HG02759 (cell line): ENCODE measurements around the gene RGS6.

Source experiments
- ATAC-seq: cut with Tn5 transposase; IDR thresholded peaks from one replicate; pipeline ENCODE4 v1.9.1; 2021; ENCODE audit warnings: mild to moderate bottlenecking, moderate library complexity; ENCODE audit not compliant: unreplicated experiment

The RGS6 gene

DNA sequence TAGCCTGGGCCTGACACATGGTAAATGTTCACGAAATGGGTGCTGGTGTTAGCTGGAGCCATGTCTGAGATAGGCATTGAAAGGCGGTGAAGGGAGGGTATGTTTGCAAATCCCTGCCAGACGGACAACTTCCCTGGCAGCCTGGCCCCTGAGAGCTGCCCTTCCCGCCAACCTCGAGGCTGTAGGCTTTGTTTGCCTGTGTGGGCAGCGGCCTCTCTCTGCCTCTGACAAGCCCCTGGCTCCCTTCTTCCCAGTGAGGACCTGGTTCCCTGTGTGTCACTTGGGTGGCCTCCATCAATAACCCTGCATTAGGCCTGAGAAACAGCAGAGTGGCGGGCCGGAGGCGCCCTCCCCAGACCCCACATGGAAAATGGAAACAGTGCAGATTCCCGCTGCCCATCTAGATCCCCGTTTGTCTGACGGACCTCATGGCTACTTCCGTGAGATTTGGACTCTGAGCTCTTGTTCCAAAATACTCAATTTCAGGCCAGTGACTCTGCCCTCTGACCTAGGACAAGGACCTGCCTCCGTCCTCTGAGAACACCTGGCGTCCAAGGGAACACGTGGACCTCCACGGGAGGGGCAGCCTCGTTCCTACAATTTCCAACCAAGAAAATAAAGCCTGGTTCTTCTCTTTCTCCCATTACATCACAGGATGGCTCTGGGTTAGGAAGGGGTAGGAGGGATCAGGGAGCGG is 636.2 kb downstream of the RGS6 start:
- no peak for ATAC-seq

DNA sequence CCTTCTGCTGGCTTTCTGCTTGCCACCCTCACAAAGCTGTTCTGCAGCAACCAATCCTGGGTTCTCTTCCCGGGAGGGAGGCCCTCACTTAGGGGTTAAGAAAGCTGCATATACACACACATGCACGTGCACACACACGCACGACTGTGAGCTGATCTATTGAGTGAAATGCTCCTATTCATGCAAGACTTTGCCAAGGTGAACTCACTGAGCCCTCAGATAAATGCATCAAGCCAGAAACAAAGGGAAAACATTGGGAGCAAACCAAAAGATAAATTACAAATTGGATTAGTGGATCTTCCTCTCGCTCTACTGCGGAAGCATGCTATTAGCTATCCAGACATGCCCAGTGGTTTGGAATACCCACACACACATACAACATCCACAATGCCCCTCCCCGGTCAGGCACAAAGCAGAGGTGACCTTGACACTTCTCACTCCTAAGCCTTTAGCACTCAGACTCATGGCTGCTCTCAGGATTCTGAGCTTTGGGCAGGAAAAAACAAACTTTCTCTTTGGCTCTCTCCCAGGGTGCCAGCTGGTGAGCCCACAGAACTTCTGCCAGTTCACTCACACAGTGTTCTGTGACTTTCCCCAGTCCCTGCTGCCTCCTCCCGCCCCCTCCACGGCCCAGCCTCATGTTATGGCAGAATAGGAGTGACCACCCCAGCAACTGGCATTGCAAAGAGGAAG is 641.6 kb downstream of the RGS6 start:
- no peak for ATAC-seq

DNA sequence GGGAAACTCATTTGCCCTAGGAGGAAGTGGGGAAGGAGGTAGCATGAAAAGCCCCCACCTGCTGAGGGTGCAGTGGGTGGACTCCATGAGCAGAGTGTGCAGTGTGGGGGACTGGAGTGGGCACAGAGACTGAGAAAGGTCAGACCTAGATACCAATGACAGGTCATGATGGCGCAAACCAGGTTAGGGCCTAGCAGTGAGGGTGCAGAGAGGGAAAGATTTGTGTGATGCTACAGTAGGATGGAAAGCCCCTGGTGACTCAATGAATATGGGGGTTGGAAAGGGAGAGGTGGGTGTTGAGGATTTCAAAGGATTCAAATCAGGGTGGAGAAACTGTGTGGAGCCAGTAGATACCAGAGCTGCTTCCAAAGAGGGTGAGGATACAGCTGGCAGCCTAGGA is 642.5 kb downstream of the RGS6 start:
- ATAC-seq, result no peak

DNA sequence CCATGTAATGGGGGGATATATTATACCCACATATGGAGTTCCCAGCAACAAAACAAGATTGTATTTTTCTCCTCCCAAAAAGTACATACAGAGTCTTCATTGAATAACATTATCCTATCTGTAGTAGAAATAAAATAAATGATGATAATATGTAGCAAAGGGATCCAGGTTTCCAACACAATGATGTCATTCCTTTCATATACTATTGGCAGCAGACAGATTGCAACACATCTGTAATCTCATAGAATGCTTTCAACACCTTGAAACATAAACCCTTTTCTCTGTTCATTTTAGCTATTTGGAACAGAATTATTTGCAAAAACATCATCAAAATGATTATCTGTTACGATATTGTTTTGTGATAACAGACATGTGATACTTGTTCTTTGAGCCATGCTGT is 644.0 kb downstream of the RGS6 start:
- no peak for ATAC-seq

DNA sequence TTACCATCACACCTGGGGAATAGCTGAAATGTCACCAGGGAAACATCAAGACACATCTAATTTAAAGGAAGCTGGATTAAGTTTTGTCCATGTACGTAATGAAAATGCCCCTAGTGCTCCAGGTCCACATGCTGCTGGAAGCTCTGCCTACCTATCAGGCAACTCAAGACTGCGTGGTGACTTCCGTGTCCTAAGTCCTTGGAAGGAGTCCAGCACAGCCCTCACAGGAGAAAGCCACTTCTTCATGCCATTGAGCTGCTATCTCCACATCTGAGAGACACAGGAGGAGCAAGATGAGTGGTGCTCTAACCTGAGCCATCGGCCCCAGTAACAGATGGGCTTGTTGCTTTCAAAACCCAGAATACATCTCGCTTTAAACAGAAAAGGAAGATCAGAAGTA is 645.3 kb downstream of the RGS6 start:
- ATAC-seq, result no peak

DNA sequence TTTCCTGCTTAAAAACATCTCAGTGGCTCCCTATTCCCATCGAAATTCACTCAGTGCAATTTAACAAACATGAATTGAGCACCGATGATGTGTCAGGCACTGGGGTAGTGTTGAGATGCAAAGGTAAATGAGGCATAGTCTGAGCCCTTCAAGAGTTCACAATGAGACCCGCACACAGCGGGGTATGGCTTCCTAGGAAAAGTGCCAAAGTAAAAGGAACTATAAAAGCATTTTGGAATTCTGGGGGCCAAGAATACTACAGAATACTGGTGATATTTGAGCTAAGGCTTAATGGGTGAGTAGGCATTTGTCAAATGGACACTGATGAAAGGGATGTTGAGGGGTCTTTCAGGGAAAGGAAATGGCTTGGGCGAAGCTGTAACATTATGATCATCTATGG is 646.3 kb downstream of the RGS6 start:
- ATAC-seq, result no peak

DNA sequence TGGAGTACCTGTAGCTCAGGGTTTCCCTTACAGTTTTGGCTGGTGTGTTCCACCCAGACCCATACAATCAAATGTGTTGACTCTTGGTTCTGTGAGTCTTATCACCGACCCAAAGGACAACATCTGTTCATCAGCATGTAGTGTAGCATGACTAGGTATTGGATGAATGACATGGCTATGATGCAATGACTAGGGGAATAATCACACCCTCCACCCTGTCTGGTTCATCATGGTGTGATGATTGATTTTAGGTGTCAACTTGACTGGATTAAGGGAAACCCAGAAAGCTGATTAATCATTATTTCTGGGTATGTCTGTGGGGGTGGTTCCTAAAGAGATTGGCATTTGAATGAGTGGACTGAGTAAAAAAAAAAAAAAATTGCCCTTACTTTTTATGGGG is 650.4 kb downstream of the RGS6 start:
- no peak for ATAC-seq

DNA sequence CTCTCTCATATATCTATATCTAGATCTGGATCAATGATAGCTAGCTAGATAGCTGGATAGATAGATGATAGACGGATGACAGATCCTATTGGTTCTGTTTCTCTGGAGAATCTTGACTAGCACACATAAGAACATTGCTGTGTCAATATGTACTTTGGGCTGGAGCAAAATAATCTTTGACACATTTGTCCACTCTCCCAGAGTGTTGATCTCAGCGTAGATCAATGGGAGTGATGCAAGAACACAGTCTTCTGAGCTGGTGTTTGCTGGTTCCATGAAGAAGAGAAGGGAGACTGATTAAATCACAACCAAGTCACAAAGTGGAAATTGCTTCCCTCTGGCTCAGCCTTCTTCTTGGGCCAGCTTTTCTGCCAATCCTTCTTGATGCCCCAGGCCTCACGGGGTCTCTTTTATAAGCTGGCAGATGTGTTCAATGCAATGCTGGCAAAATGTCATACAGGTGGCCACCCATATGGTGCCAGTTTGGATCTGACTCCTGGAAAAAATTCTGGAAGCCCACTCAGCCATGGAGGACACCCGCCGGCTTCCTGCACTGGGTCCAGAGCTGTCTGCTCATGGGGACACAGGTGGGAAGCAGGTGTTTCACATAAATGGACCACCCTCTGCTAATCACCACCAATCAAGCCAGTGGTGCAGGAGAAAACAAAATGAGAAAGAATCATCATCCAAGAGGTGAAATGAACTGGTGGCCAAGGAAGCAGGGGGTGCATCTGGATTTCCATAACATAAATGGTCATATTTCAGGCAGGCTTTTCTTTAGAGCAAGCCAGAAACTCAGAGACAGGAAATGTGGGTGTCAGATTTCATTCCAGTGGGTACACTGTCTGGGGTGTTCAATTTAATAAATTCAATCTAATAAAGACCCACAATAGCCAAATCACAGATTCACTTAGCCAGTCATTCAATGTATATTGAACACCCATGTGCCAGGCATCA is 651.4 kb downstream of the RGS6 start:
- no peak for ATAC-seq

DNA sequence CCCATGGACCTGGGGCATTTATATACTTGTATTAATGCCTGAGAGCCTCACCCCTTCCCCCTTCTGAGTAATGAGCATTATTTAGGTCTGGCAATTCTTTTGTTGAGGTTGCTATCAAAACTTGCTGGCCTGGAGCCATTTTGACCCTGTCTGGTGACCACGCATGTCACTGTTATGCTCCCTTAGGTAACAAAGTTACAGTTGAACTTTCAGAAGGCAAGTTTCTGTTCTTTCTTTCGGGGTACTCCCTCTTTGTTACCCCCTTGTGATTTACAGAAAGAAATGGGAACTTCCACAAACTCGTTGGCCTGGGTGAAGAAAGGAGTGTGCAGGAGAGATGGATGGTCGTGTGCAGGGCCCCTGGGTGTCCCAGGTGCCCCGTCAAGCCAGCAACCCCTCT is 656.3 kb downstream of the RGS6 start:
- ATAC-seq, result no peak

DNA sequence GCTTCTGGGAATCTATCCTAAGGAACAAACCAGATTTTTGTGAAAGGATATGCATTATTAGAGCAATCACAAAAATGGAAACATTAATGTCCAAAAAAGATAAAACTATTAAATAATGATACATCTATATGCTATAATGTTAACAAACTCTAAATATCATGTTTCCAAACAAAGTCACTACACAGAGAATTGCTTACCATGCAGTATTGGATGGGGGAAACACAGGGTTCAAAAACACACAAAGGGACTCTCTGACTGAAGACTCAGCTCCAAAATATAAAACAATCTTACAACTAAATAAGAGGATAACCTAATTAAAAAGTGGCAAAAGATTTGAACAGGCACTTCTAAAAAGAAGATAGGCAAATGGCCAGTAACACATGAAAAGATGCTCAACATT is 657.4 kb downstream of the RGS6 start:
- ATAC-seq, result no peak

DNA sequence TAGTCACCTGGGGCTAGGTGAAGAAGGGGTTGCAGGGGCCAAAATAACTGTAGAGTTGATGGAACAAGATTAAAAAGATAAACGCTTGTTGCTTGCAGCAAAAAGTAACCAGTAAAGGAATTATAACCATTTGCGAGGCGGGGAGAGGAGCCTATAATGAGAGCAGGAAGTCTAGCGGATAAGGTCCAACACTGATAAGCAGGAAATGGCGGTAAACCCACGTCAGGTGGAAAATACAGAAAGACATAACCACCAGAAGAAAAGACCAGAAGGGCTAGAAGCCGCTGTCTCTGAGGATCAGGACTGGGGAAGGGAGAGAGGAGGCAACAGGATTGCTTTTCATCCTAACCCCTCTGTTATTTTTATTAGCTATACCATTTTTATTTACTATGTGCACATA is 658.3 kb downstream of the RGS6 start:
- no peak for ATAC-seq

DNA sequence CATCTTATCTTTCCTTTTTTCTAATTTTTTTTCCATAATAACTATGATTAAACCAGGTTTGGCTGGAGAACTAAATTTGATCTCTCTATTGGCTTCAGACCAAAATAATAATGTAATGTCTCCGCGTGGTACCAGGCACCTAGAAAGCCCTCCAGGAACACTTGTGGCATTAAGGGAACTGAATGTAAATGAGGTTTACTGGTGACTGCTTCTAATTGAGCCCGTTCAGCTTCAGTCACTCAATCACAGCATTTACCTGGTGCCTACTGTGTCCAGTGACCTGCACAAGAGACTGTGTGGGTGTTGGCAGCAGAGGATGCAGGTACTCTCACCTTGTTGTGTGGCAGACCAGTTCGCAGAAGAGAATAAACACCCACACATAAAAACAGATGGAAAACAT is 659.2 kb downstream of the RGS6 start:
- no peak for ATAC-seq

DNA sequence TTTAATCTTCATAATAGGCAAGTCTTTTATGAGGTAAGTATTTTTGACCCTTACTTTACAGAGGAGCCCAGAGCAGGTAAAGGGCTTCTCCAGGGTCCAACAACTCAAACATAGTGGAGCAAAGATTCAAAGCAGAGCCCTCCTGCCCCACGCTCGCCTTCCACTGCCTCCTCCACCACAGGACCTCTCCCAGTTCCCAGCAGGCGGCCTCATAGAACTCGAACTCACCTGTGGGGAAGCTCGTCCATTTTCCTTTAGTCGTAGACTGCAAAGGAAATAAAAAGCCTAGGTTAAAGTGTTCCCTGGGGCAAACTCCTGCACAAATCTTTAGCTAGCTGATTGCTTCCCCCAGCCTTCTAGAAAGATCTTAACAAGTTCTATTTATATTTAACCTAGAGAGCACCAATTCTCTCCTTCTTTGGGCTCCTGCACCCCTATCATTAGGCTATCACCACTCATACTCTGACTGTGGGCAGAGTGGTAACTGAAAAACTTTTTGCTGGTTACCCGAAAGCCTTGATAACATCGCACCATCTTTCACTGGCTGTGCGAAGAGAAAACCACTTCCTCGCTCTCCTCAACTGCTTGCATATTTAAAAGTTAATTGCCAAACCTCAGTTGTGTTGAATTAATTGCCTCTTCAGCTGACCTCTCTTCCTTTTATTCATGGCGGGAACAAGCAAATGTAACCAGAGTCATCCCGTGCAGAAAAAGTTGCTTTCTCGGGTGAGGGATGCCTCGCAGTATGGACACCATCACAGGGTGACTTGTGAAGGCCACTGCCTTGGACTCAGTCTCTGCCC is 662.1 kb downstream of the RGS6 start:
- peak; percentile 58 for ATAC-seq

DNA sequence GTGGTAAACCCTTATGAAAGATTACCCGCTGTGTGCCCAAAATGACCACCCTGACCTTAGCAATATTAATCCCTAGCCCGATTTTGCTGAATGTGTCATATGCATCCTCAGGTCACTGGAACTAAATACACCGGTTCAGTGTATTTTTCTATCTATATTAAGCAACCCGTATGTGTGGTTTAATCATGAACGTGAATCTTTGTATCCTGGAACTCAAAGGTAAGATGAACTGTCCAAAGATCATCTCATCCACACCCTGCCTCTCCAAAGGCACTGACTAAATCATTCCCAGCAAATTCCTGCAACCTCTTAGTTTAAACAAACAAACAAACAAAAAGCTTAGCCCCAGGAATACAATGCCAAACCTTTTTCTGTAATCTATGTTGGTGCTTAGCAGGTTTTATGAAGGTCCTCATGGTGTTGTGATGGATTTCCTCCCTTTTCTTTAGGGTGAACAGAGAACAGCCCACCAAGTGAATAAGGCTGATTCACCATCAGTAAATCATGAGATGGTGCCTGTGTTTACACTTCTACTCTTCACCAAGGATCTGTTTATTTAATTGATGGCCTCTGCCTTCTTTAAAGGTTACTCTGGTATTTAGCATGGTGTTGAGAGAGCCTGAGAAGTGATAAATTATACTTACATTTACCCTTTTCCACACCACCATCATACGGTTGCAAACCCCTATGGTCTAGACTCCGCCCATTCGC is 663.1 kb downstream of the RGS6 start:
- ATAC-seq, result no peak

DNA sequence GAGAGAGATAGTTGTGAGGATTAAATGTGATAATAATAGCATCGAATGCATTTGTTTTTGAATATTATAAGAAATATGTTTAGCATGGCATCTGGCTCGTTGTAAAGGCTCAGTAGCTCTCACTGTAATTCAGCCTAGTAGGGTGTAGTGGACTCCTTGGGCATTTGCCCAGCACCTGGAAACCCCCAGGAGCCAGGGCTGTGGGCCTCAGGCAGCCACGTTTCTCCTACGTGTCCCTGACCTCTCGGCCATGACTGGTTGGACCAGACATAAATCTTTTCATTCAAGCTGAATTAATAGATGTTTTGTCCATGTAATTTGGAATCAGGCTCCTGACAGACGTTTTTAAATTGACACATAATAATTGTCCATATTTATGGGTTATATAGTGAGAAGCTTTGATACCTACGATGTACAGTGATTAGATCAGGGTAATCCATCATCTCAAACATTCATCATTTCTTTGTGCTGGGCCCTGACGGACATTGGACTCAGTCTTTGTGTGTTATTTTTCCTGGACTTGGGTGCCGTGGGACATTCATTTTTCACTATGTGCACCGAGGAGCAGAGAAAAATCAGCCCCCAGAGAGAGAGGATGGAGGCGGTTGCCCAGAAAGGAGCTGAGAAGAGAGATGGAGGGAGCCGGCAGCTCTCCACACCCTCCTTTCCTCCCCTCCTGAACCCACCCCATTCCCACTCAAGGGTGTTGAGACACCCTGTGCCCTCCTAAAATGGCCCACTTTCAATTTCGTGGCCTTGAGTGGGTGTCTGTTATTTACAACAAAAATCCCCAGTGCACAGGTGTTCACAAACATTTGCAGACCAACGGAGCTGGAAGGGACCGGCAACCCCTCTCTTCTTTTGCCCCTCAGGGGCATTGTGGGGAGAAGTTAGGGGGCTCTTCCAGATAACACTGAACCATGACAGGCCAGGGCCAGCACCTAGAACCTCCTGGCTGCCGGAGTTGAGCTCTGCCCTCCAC is 665.3 kb downstream of the RGS6 start:
- peak; percentile 19 for ATAC-seq

DNA sequence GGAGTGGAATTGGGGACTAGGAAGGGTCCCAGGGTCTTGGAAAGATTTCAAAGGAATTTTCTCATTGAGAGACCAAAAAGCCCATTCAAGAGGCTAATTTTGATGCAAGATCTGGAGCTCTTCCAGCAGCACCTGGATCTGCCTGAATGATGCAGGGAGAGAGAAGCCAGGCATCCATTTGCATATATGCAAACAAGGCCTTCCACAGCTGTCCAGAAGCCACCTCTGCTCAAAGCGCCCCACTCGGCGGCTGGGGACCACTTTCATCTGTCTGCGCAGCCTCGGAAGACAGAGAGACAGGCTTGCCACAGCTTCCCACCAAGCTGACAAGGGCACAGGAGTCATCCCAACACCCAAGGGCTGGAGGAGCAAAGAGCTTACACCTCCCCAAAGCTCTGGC is 666.1 kb downstream of the RGS6 start:
- ATAC-seq, result peak; percentile 44

DNA sequence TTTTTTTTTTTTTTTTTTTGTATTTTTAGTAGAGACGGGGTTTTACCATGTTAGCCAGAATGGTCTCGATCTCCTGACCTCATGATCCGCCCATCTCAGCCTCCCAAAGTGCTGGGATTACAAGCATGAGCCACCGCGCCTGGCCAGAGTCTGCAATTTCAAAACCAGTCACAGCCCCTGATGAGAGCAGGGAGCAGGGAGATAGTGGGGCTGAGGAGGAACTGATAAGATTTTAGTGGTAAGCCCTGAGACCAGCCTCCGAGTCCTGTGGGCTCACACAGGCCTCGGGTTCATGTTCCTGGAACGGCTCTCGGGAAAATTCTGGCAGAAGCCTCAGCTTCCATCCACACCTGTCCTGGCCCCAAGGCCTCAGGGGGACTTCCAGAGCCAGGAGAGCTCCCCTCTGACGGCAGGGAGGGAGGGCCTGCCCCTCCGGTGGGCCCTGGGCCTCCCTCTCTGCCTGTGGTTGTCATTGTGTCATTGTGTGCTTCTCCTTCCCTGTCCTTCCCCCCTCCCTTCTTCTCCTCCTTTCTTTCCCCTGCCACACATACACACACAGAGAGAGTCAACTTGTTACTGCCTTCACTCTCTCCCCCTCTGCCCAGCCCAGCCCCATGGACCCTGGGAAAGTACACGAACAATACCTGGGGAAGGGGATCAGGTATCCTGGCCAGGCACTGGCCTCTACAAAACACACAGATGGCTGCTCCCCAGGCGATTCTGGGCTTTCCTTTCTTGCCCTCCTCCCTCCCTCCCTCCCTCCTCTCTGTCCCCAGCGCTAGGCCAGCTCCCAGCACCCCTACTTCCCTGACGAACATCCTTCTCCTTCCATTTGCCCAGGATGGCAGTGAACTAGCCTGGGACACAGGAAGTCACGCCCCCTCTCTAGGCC is 667.6 kb downstream of the RGS6 start:
- no peak for ATAC-seq
